GM18909 (cell line): Measurements from ENCODE around the gene DPP4.

Source experiments
- ATAC-seq: cut with Tn5 transposase; IDR thresholded peaks from one replicate; pipeline ENCODE4 v1.9.1; 2021; ENCODE audit warnings: mild to moderate bottlenecking; ENCODE audit not compliant: unreplicated experiment, poor library complexity

The DPP4 gene

DNA sequence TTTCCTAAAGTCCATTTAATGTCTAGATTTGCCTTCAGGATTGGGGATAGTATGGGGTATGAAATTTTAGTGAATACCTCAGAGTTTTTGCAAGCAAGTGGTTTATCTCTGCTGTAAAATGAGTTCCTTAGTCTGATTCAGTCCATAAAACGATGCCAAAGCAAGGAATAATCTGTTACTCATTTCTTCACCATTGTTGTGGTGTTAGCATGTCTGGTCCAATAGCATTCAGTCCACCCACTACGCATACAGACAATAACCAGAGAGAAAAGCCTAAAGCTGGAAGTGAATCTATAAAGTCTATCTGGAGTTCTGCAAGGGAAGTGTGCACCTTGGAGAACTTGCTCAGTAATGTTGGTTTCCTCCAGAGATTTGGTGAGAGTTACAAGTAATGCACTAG is 12.9 kb upstream of the DPP4 start:
- no peak for ATAC-seq

DNA sequence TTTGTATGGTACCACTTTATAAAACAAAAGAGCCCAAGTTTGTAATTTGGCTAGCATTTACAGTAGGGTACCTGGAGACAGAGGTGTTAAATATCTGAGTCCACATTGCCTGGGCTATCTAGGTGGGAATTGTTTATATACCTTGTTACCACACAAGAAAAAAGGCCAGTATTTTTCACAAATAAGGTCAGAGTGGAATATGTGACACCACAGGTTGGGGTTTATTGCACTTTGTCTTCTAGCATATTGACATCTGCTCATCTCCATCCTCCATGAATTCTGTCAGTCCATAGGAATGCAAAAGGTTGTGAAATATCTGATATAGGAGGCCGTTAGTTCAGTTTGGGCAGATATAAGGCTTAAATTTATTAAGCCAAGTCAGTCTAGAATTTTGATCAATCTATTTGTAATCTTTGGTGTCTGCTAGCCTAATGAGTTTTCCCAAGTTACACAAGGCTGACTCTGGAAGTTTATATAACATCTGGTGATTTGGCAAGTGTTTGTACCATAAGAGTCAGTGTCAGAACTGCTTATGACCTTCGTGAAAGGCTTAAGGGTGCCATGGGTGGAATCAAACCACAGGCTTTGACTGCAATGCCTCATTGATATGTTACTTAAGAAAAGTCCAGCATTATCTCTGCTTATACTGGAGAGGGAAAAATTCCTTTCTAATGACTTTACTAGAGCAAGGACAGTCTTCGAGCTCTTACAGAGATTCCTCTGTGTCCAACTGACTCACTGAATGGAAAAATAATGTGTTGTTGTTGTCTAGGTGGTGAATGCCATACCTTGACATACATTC is 11.3 kb upstream of the DPP4 start:
- ATAC-seq, result no peak

DNA sequence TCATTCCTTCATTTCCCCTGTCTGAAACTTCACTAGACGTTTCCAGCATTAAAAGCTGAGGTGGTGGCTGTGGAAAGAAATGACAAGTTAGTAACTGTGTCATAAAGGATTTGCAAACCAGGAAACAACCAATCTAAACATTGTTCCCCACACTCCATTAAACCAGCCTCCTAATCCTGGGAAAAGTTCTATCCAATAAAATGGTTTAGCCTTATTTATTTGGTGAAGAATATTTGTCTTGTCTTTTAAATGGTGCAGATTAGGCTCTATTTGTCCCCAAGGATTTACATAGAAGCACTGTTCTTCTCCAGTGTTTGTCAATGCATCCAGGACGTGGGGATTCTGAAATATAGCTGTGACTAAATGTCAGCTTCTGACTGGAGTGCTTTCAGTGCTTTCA is 10.5 kb upstream of the DPP4 start:
- ATAC-seq, result no peak

DNA sequence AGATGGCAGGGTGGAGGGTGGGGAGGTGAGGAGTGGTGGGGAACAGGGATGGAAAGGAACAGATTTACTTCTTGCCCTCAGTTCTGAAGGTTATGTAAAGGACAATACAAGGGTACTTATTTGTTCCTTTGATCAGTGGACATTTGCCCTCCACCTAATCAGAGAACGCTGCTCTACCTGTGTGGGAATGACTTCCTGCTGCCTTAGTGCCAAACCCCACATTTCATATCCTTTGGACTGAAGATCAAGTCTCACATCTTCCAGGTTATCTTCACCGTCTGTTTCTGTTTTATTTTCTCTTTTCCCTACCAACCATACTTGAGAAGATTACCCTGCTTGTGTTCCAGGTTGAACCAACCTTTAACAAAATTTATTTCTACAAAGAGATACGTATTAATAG is 8.7 kb upstream of the DPP4 start:
- no peak for ATAC-seq

DNA sequence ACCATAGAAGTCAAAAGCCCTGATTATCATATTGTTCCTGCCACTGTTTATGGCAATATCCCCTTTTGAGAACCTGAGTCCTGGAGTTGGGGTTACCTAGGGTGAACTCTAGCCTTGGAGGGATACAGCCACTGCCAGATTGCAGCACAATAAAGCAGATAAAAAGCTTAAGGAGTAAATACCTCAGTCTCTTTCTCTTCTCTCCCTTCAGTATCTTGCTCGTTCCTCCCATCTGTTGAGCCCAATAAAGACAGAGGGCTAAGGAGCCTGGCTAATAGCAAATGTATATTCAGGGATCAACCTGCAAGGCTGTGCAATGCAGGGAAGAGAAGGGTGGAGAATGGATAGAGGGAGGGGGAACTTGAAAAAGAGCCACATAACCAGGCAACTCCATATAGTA is 8.0 kb upstream of the DPP4 start:
- ATAC-seq, result no peak

DNA sequence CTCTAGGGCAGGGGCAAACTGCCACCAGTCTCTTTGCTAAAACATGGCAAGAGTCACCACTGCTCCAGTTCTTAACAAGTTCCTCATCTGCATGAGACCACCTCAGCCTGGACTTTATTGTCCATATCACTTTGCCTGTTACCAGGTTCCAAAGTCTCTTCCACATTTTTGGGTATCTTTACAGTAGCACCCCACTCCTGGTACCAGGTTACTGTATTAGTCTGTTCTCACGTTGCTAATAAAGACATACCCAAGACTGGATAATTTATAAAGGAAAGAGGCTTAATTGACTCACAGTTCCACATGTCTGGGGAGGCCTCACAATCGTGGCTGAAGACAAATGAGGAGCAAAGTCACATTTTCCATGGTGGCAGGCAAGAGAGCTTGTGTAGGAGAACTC is 5.5 kb upstream of the DPP4 start:
- ATAC-seq, result no peak

DNA sequence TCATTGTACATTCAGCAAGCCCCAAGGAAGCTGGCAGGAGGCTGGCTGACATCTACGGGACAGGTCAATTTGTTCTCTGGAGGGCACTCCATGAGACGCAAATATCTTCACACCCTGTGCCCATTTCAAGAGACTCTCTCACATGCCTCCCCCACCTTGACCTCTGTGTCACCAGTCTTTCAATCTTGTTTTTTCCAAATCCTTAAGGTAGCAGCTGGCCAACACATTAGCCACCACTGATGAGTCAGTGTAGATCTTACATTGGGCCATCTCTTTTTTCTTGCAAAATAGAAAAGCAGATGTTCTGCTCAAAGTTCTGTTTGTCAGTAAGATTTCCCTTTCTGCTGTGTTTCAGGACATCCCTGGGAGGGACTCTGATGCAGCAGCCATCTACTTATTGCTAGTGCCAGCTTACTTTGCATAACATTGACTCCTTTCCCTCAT is 1.7 kb upstream of the DPP4 start:
- no peak for ATAC-seq

DNA sequence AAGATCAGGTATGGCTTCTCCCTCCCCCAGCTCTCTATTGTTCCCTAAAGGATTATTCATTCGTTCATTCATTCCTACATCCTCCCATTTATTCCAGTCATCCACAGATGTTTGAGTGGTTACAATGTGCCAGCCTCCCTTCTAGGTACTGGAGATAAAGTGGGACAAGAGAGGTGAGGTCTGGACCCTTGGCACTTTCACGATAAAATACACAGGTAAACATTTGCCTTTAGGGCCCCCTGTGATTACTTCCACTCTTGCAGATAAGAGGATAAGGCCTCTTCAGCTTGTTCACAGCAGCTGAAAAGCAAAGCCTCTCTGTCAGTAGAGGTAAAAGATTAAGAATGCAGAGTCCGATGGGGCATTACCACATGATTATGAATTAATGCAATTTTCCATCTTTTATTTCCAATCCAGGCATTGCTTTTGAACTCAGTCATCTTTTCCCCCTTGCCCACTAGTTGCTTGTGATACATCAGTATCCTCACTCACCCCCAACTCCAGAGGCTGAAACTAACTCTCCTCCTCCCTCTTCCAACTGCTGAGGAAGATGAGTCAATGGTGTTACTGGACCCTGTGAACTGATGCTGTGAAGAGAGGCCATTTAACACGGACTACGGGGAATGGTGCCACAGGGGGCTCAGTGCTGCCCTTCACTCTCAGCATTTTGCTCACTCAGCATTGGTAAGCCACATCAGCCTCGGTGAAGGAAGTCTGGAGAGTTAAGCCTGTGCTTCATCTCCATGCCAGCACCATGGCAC is 1.1 kb upstream of the DPP4 start:
- no peak for ATAC-seq

DNA sequence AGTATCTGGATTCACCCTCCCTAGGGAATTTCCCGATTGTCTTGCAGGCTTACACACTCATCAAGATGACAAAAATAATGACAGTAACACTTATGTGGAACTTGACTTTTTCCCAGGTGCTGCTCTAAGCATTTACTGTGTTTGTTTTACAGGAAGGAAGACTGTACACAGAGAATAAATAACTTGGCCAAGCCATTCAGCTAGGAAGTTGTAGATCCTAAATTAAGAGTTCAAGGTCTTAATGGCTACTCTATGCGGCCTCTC is 549 bp upstream of the DPP4 start:
- ATAC-seq, result no peak

DNA sequence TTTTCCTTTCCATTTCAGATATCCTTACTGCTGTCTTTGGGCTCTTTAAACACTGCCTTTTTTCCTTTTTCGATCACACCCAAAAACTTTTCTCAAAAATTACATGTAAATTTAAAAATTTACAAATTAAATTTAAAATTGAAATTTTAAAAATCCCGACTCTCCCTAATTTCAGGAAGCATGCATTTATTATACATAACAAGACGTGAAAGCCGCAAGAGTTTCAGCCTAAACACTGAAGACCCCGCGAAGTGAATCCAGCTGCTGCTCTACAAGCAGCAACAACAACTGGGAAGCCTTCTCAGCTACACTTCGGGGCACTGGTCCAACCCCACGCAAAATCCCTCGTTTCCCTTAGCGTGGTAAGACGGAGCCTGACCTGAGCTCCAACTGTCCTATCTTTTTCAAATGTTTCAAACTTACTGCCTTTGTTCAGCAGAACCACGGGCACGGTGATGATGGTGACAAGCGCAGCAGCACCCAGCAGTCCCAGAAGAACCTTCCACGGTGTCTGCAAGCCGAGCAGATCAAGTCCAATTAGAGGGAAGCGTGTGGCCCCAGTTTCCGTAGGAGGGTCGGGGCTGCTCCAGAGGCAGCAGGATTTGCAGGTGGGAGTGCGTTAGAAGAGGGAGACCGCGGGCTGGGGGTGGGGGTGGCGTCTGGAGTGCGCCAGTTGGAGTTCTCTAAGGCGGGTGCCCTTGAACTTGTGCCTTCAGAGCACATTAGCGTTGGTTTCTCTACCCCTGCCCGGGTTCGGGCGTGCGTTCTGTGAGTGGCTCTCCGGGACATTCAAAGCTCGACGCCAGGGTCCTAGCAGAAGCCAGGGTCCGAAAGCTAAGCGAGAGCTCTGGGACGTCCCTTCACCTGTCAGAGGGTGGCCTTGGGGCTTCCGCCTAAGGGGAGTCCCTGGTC is 783 bp downstream of the DPP4 start:
- ATAC-seq, result no peak

DNA sequence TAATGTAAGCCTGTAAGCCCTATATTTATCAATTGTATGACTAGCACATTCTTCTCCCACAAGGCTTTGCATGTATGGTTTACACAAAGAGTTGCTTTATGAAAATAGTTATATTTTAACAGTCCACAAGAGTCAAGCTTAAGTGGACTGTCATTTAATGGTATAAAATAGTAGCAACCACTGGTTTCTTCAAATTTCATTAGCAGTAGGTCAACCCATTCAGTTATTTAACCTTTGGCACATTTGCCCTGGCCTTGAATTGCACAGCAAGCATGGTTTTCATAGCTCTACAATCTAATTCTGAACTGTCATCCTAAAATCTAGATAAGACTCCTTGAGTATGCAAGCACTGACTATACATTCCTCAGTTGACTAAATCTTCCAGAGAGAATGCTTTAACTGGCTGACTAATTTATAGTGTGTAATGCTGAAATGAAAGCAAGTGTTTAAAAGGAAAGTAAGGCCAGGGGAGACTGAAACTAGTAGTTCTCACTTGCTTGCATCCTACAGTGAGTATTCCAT is 1.8 kb downstream of the DPP4 start:
- ATAC-seq, result peak; percentile 56

DNA sequence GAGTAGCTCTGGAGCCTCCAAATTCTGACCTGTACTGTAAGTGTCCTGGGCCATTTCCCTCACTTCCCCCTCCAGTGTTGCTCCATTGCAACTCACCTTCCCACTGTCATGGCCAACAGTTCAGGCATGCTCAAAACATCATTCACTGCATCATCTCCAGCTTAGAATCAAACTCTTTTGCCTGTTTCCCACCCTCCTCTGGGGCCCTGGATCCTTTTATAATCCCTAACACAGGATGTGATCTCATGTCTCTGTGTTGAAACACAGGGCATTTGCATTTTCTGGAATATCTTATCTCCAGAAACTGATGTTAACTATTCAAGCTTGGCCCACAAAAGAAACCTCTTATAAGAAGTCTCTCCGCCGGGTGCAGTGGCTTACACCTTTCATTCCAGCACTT is 3.0 kb downstream of the DPP4 start:
- no peak for ATAC-seq

DNA sequence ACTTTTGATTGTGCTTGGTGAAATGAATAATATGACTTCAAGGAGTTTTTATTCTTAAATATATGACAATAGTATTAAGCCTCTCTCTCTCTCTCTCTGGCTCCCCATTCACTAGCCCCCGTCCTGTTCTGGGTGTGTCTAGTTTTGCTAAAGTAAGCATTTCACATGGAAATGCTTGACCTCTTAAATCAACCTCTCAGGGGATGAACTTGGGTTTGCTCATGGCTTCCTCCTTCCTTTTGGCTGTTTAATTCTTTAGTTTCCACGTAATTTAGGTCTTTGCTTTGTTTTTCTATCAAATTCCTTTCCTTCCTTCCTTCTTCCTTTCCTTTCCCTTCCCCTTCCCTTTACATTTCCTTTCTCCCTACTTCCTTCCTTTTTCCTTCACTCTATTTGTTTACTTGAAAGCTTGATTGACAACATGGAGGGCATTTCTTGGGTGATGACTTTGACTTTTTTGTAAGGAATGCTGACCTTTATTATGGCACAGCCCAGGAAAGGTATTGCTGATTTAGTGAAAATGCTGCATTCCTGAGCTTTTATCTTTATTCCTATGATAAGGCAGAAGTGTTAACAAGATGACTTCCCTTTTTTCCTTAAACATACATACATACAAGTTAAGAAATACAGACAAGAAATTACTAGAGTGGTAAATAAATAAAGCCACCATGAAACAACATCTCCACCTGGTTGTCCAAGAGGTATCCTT is 3.6 kb downstream of the DPP4 start:
- ATAC-seq, result no peak

DNA sequence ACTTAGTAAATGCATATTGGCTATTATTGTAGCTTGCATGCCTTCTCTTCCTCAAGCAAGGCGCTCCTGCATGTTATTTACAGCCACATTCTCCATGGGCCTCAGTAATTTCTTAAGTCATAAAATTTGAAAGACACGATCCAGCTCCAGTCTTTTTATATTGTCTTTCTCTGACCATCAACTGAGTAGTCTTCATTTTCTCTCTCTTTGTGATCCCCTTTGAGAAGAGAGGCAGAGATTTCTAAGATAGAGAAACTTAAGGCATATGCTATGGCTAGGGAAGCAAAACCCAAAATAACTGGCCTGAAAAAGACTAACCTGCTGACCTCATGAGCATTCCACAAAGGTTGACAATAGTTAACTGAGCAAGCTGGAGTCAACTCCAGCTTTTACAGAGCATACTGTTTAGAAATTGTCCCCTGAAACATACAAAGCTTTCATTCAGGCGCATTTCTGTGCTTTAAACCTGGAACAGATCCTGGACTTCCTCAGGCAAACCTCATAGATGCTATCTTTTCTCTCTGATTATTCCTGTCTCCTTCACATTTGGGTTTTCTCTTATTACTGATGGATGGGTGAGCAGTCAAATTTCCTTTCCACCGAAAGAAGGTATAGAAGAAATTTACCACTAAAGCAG is 4.6 kb downstream of the DPP4 start:
- no peak for ATAC-seq

DNA sequence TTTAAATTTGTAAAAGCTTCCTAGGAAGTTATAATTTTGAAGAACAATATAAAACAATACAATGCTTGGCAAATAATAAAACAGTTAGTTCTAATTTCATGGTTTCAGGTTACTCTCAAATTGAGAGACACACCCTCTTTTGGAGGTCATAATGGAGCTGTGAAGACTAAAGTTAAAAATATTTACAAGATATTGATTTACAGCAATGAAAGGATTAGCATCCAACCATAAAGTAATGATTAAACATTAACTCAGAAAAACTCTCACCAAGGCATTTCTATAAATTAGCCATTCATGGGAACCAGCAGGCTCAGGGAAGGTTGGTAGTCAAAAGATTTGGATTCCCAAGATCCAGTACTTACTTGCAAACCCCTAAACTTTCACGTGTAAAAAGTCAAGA is 6.4 kb downstream of the DPP4 start:
- ATAC-seq, result no peak

DNA sequence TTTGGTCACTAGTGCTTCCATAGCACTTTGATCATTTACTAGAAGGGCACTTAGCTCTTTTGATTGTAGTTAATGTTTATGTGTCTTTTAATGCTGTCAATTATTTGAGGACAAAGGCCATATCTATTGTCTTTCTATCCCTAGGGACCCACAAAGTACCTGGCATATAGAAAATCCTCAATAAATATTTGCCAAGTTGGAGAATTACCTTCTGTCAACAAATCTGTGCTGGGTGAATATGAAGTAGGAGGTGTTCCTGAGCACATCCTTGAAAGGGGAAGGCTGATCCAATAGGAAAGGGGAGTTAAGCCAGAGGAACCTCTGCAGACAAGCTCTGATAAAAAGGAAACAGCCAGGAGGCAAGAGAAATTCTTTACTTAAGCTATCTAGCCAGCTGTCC is 8.2 kb downstream of the DPP4 start:
- no peak for ATAC-seq

DNA sequence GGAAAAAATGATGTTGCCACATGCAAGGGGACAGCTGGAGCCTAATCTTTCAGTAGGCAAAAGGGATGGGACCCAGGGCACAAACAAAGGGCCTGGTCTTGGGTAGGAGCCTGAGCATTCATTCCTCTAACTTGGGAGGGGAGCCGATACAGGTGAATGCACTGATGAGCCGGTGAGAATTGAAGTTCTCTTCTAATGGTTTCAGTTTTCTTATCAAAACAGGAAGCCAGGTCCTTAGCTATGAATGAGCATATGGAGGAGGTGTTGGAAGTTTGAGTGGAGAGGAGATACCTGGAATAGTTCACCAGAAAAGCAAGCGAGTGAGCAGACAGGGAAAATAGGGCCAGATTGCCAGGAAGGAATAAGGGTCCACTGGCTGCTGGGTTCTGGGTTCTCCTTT is 10.1 kb downstream of the DPP4 start:
- peak; percentile 43 for ATAC-seq

DNA sequence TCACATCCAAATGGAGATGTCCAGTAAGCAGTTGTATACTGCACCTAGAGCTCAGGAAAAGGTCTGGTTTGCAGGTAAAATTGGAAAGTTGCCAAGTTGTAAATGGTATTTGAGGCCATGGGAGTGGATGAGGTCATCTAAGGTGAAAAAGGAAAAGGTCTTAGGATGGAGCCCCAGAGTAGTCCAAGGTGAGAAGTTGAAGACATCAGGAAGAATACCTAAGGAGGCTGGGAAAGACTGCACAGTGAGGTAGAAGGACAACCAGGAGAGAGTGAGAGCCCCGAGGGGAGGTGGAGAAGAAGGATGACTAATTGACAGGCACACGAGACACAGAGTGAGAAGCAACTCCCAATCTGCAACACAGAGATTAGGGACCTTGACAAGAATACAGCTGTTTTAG is 10.7 kb downstream of the DPP4 start:
- ATAC-seq, result no peak

DNA sequence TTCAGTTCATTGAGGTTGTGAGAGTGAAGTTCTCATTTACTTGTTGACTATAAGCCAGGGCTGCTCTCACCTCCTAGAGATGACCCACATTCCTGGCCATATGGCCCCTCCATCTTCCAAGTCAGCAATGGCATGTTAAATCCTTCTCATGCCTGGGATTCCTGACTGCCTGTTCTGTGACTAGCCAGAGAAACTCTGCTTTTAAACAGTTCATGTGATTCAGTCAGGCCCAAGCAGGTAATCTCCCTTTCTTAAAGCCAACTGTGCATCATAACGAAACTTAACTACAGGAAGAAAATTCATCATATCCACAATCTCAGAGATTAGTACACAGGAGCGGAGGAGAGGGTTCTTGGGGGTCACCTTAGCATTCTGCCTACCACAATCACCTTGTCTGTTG is 11.5 kb downstream of the DPP4 start:
- ATAC-seq, result peak; percentile 25

DNA sequence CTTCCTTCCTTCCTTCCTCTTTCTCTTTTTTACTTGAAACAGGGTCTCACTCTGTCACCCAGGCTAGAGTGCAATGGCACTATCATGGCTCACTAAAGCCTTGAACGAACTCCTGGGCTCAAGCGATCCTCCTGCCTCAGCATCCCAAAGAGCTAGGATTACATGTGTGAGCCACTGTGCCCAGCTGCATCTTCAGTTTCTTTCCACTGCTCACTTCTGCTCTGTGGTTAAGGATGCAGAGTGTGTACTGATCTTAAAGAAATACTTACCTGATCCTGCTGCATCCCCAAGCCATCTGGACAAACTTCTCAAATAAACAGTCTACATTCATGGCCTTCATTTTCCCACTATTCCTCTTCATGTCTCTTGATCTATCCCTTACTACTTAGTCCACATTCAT is 13.0 kb downstream of the DPP4 start:
- no peak for ATAC-seq
